Psoas muscle (tissue), 8 donors: ENCODE data around the gene S100A1. TPM values are rescaled to one million over a fixed set of nuclear protein-coding genes. Genes with fewer than 3 reads are reported as not detected.
A peak's percentile ranks its signal among the peaks of the same experiment; 100 is the strongest.
"Not testable (repeated sequence)": the region's sequence is repeated elsewhere in the genome, so short reads cannot be mapped to it uniquely, and the experiment has no call there.

ENCODE experiments used
- ATAC-seq, 4 donors: fragments of 200-7000 bp; cut with Tn5 transposase; one replicate each; pipeline ENCODE4 v1.9.1; 2020; ENCODE audit warnings: moderate library complexity in 3 of 4, mild to moderate bottlenecking in 2 of 4
- DNase-seq, 2 donors: peaks; one replicate each; pipeline ENCODE4 v3.0.0-alpha.2; 2020
- H3K27ac ChIP-seq: fragments of 200-600 bp; one replicate; pipeline ENCODE4 v1.8.0; 2022
- H3K27me3 ChIP-seq, 3 donors: fragments of 200-600 bp in 1 of 3; one replicate each; pipeline versions ENCODE4 v1.6.1 to v1.8.0; 2013 to 2022; ENCODE audit warnings: low read length in 2 of 3, mild to moderate bottlenecking in 2 of 3, moderate library complexity in 1 of 3; ENCODE audit not compliant: insufficient read depth in 3 of 3
- H3K36me3 ChIP-seq, 2 donors: fragments of 200-600 bp in 1 of 2; one replicate each; pipeline versions ENCODE4 v1.6.1 to v1.8.0; 2013 to 2022; ENCODE audit warnings: low read depth in 1 of 2, mild to moderate bottlenecking in 1 of 2, moderate library complexity in 1 of 2; ENCODE audit not compliant: insufficient read depth in 1 of 2
- H3K4me1 ChIP-seq: fragments of 200-600 bp; one replicate; pipeline ENCODE4 v1.8.0; 2022
- H3K4me3 ChIP-seq: fragments of 200-600 bp; one replicate; pipeline ENCODE4 v1.8.0; 2022; ENCODE audit warnings: mild to moderate bottlenecking
- H3K9me3 ChIP-seq: fragments of 200-600 bp; one replicate; pipeline ENCODE4 v1.8.0; 2022
- WGBS, 3 donors: extraction: QIAGEN DNeasy Blood & Tissue Kit; methylation state at CpG; one replicate each; pipeline versions ENCODE4 v1.1.6 to v1.1.7; 2013; 5-methylcytosine and 5-hydroxymethylcytosine counted together
- intact Hi-C, 2 donors: fragments of 100-400 bp; cut with DNase I; formaldehyde crosslinking; loops; one replicate each; pipeline versions ENCODE4 v1.11.0 to v1.14.2; 2022
- polyA plus RNA-seq, 3 donors: library from polyadenylated mRNA; stranded (reverse); fragments of 200-250 nt; gene quantifications; one replicate each; pipeline ENCODE4 v1.2.3, GENCODE V29; 2013
- total RNA-seq, 4 donors: library from RNA; stranded (reverse); fragmentation: NEBNext Ultra II Directional in 2 of 4; extraction: Animal tissue kit (Norgen Biotek cat#: 25700) in 2 of 4; gene quantifications; one replicate each; pipeline versions ENCODE4 v1.2.1 to v1.2.4, GENCODE V29; 2021 to 2023
- TF ChIP-seq, protein P1 (sequence below): fragments of 200-600 bp; IDR thresholded peaks from one replicate; pipeline ENCODE4 v1.8.0; 2022; ENCODE audit warnings: antibody characterized with exemption
- donor health status: healthy with polysubstance abuse.
- donor health status: DM: no; HTN: no; CAD: no; lungs with moderate emphysema.
- donor health status: Bipolar disorder and iron deficiency.
- donor health status: healthy.
- donor health status: DM: yes; HTN: yes; CAD: no.
- donor health status: DM: no; HTN: no; CAD: no.
- donor health status: DM: no; HTN: no; CAD: no.
- donor health status: DM: yes; HTN: yes; CAD: no.

S100A1 gene
- total and polyA plus RNA-seq, 7 donors, result 370 to 1,423 (median 1,008) TPM

DNA sequence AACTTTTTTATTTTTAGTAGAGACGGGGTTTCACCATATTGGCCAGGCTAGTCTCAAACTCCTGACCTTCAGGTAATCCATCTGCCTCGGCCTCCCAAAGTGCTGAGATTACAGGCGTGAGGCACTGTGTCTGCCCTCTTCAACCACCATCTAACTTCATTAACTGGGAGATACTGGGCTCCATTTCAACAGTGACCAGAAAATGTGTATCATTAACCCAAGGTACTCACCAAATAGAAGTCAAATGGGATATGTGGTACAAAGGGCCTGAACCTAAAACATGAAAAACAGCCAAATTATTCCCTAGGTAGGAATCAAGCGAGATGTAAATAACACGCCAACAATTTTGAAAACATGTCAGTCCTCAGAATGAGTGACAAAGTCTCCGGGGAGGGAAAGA is 41.4 kb downstream of the S100A1 start:
- 66 to 75% (median 67%) methylated on average over 6 of the region's 6 CpGs for WGBS, 3 donors
- H3K36me3 ChIP-seq, result peaks cover 16 to 52% of the 10 kb centered on the region in 2 donors
- DNase-seq (no peak), ATAC-seq (no peak)
- peaks cover 13% of the 10 kb centered on the region for H3K4me1 ChIP-seq
- H3K4me3 ChIP-seq, result peak overlapping the region; percentile 89
- H3K9me3 ChIP-seq, result no peaks in the 10 kb centered on the region
- intact Hi-C loops, result loop anchor here (5.0 to 10.0 kb wide), 3 partner anchors 97 to 315 kb away; partner anchors contain the start of genes DENND4B (in 1 of the 2) and RAB13 (in 1 of the 2)
- TF ChIP-seq, protein P1, sequence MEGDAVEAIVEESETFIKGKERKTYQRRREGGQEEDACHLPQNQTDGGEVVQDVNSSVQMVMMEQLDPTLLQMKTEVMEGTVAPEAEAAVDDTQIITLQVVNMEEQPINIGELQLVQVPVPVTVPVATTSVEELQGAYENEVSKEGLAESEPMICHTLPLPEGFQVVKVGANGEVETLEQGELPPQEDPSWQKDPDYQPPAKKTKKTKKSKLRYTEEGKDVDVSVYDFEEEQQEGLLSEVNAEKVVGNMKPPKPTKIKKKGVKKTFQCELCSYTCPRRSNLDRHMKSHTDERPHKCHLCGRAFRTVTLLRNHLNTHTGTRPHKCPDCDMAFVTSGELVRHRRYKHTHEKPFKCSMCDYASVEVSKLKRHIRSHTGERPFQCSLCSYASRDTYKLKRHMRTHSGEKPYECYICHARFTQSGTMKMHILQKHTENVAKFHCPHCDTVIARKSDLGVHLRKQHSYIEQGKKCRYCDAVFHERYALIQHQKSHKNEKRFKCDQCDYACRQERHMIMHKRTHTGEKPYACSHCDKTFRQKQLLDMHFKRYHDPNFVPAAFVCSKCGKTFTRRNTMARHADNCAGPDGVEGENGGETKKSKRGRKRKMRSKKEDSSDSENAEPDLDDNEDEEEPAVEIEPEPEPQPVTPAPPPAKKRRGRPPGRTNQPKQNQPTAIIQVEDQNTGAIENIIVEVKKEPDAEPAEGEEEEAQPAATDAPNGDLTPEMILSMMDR, result no peak
- peak overlapping the region; percentile 88 for H3K27ac ChIP-seq
- H3K27me3 ChIP-seq, result no peaks in the 10 kb centered on the region

DNA sequence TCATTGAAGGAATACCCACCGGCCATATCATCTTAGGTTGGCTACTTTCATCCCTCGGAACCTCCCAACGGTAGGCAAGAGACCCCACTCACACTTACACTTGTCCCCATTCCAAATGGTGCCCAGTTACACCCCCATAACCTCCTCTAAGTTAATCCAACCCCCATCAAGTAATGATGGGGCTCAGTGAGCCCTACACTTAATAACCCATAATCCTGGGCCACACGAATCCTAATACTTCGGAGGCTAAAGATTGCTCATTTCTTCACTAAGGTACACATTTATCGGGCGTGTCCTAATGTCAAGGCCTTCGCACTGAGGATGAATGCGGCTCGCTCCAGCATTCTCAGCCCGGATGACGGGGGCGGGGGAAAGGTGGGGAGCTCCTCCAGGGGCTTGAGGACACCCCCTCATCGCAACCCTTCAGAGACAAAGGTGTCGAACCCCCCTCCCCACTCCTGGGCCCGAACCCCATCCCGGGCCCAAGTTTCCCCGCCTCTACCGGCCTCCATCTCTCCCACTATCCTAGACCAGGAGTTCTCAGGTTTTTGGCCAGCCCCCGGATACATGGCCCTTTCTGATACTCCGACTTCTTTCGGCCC is 42.1 kb downstream of the S100A1 start:
- H3K9me3 ChIP-seq, result no peaks in the 10 kb centered on the region
- peaks cover 13% of the 10 kb centered on the region for H3K4me1 ChIP-seq
- ATAC-seq, result peak; percentile 15 to 34 (median 20)
- intact Hi-C loops, result loop anchor here (5.0 to 10.0 kb wide), 3 partner anchors 98 to 314 kb away; partner anchors contain the start of genes DENND4B (in 1 of the 2) and RAB13 (in 1 of the 2)
- DNase-seq, result peak in 1 of 2 donors; percentile 37
- peak overlapping the region; percentile 88 for H3K27ac ChIP-seq
- no peaks in the 10 kb centered on the region for H3K27me3 ChIP-seq
- 1 to 2% (median 1%) methylated on average over 22 of the region's 22 CpGs for WGBS, 3 donors
- TF ChIP-seq, protein P1, result no peak
- peaks cover 9 to 45% of the 10 kb centered on the region in 2 donors for H3K36me3 ChIP-seq
- H3K4me3 ChIP-seq, result peak overlapping the region; percentile 89

DNA sequence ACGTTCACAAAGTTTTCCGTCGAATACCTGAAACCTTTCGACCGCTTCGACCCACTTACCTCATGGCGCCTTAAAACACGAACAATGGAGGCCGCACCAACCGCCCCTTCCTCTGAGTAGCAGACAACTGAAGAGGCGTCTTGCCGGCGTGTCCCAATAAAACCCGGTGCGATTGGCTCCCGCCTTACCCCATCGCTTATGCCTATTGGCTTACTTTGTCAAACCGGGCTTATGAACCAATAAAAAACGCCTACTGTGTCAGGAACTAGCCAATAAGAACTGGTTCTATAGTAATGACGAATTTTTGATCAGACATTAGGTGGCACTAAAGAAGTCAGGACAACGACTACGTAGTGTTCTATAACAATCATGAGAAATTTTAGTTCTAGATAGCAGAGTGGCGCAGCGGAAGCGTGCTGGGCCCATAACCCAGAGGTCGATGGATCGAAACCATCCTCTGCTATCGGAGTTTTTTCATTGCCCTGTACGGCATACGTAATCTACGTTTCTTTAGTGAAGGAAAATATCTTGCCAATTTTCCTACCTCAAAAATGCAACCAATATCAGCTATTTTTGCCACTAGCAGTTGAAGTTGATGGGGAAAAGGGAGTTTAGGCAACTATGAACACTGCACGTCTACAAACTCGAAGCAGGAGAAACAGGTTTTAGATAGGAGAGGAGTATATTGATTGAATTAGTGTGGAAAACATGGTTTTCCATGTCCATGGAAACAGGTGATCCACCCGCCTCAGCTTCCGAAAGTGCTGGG is 42.8 kb downstream of the S100A1 start, which contains the start of gene ILF2:
Gene ILF2, minus strand, starts transcription at position 135 of the 769 bp plus-strand sequence. Its CDS starts 71 bp downstream, at position 64.
- Histone ChIP-seq H3K36me3 (peaks cover 6 to 38% of the 10 kb centered on the region in 2 donors), H3K27me3 (no peaks in the 10 kb centered on the region), H3K27ac (peak within 1 kb of the TSS; percentile 88), H3K9me3 (no peaks in the 10 kb centered on the region), H3K4me1 (peaks cover 13% of the 10 kb centered on the region), H3K4me3 (peak within 1 kb of the TSS; percentile 89)
- WGBS, 3 donors, result 0% methylated on average over 35 of the region's 35 CpGs
- ATAC-seq, result peak; percentile 92 to 96 (median 94)
- TF ChIP-seq, protein P1, result peak; percentile 12
- peak; percentile 96 to 99 for DNase-seq
- intact Hi-C loops, result loop anchor here (5.0 to 10.0 kb wide), 3 partner anchors 99 to 314 kb away; partner anchors contain the start of genes DENND4B (in 1 of the 2) and RAB13 (in 1 of the 2)

DNA sequence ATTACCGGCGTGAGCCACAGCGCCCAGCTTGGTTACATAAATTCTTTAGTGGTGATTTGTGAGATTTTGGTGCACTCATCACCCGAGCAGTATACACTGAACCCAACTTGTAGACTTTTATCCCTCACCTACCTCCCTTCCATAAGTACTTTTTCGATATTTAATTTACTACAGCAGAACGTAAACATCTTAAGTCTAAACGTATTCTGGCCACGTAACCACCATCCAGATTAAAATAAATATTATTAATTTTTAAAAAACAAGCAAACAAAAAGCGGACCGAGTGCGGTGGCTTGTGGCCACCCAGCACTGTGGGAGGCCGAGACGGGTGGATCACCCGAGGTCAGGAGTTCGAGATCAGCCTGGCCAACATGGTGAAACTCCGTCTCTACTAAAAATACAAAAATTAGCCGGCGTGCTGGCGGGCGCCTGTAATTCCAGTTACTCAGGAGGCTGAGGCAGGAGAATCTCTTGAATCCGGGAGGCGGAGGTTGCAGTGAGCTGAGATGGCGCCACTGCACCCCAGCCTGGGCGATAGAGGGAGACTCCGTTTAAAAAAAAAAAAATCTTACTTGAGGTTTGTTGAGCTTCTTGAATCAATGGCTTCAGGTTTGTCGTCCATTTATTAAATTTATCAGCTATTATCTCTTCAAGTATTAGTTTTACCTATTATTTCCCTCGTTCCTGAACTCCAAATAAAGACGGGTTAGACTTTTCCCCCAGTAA is 43.6 kb downstream of the S100A1 start:
- peak; percentile 12 to 69 (median 46) for ATAC-seq
- TF ChIP-seq, protein P1, result peak; percentile 3
- DNase-seq, result peak; percentile 52 to 73
- H3K4me3 ChIP-seq, result peak overlapping the region; percentile 89
- peaks cover 13% of the 10 kb centered on the region for H3K4me1 ChIP-seq
- 10 to 14% (median 13%) methylated on average over 28 of the region's 28 CpGs for WGBS, 3 donors
- peak overlapping the region; percentile 88 for H3K27ac ChIP-seq
- not testable (repeated sequence) for H3K9me3 ChIP-seq, H3K27me3 ChIP-seq
- H3K36me3 ChIP-seq, result peaks cover 6 to 31% of the 10 kb centered on the region in 2 donors
- intact Hi-C loops, result loop anchor here (5.0 to 10.0 kb wide), 3 partner anchors 99 to 313 kb away; partner anchors contain the start of genes DENND4B (in 1 of the 2) and RAB13 (in 1 of the 2)
